GM04504 (cell line): ENCODE measurements around the gene CLCA4.
"Not testable (repeated sequence)": the region's sequence is repeated elsewhere in the genome, so short reads cannot be mapped to it uniquely, and the experiment has no call there.

Experiments used
- DNase-seq: peaks from one replicate; pipeline ENCODE4 v3.0.0-alpha.2; 2012; ENCODE audit warnings: low read depth

Gene CLCA4, protein sequence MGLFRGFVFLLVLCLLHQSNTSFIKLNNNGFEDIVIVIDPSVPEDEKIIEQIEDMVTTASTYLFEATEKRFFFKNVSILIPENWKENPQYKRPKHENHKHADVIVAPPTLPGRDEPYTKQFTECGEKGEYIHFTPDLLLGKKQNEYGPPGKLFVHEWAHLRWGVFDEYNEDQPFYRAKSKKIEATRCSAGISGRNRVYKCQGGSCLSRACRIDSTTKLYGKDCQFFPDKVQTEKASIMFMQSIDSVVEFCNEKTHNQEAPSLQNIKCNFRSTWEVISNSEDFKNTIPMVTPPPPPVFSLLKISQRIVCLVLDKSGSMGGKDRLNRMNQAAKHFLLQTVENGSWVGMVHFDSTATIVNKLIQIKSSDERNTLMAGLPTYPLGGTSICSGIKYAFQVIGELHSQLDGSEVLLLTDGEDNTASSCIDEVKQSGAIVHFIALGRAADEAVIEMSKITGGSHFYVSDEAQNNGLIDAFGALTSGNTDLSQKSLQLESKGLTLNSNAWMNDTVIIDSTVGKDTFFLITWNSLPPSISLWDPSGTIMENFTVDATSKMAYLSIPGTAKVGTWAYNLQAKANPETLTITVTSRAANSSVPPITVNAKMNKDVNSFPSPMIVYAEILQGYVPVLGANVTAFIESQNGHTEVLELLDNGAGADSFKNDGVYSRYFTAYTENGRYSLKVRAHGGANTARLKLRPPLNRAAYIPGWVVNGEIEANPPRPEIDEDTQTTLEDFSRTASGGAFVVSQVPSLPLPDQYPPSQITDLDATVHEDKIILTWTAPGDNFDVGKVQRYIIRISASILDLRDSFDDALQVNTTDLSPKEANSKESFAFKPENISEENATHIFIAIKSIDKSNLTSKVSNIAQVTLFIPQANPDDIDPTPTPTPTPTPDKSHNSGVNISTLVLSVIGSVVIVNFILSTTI

DNA sequence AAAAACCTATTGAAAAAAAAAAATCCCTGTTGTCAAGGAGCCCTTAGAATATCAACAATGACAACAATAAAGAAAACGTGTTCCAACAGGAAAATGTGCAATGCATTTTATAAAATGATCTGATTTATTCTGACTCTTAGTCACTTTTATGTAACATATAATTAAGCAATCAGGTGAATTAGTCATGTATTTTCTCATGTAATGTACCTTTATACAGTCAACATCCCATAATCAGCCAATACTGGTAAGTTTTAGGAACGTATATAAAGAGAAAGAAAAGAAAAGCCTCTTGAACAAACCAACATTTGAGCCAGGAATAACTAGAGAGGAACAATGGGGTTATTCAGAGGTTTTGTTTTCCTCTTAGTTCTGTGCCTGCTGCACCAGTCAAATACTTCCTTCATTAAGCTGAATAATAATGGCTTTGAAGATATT lies at the start of gene CLCA4:
CLCA4 (plus strand) TSS at position 292 of the 435 bp plus-strand sequence; CDS start at position 334, 42 bp downstream.
- no peak for DNase-seq

GRCh38 chr1:86498281-86498680 lies 48.6 kb upstream of the CLCA4 start:
- DNase-seq, result no peak

GRCh38 chr1:86499987-86500593 lies 46.8 kb upstream of the CLCA4 start:
- no peak for DNase-seq

- no peak for DNase-seq
These were observed 46.2 kb upstream of the CLCA4 start for GRCh38 chr1:86500714-86501113.

- not testable (repeated sequence) for DNase-seq
These were observed 44.7 kb upstream of the CLCA4 start for GRCh38 chr1:86502125-86502646.

- no peak for DNase-seq
These were observed 44.0 kb upstream of the CLCA4 start for GRCh38 chr1:86502721-86503405.

DNA sequence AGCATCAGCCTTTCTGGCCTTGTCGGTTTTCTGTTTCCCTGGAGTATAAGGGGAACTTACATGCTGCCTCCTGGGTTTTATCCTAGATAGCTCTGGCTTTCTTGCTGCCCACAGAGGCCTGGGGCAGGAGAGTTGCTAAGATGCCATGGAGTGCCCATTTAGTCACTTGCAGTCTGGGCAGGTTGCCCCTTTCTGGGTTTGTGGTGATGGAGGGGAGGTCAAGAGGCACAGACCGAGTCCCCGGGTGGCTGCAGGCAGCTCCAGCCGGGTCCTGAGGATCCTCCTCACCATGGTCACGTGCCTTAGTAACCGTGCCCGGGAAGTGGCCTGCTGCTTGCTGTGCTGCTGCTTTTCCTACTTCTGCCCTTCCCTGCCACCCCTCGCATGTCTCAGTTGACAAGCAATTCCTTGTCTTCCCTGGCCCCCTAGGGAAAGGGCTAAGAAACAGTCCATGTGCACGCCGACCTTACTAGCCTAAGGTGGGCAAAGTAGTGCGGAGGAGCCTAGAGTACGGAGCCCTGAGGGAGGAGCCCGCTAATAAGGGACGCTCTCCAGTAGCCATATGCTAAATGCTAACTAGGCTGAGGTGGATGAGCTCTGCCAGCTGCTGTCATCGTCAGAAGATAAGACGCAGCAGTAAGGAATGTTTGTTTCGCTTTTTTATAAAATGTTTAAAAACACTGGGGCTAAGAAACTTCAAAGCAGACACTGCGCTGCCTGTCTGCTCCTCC lies 43.3 kb upstream of the CLCA4 start:
- DNase-seq, result no peak

- DNase-seq, result no peak
These were observed 42.8 kb upstream of the CLCA4 start for GRCh38 chr1:86504137-86504479.

DNA sequence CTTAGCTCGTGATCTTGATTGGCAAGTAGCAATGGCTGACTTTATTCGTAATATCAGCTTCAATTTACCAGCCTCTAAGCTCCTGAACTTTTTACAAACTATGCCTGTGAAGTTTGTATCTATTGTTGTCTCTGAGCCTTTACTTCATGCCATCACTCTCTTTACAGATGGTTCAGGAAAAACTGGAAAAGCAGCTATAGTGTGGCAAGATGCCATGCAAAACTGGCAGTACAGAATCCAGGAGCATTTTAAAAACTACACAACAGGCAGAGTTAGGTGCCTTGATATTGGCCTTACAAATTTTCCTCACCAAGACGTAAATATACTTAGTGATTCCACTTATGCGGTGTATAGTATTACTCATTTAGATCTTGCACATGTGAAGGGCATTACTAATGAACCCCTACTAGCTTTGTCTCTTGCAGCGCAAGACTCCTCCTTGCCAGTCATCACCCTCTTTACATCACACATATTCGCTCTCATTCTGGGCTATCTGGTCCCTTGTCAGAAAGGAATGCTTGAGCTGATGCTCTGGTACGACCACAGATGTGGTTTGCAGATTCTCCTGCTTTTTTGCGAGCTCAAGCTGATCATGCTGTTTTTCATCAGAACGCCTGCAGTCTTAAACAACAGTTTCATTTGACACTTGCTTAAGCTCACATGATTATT lies 41.8 kb upstream of the CLCA4 start:
- DNase-seq, result no peak

- DNase-seq, result no peak
These were observed 41.3 kb upstream of the CLCA4 start for GRCh38 chr1:86505564-86505902.

DNA sequence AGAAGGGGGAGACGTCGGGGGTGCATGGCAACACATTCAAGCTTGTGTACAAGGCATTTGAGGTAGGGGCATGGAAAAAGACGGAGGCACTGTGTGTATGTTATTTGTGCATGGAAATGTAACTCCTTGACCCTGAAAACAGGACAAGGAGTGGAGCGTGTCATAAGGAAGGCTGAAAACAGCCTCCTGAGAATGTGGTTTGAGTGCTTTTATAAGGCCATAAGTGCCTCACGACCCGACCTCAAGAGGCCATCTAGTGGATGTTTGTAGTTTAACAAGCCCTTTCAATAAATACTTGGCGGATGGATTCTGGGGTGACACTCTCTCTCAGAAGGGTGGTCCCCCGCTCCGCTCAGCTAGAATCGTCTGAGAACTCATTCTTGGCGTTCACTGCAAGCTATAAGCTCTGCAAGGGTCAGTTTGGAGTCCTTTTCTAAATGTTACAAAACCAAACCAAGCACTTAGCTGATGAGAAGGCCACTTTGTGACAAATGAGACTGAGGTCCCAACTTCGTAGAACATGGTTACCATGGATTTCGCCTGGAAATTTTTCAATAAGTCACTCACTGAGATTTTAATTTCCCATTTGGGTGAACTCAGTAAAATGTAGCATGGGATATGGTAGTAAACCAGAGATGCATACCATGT lies 38.8 kb upstream of the CLCA4 start:
- no peak for DNase-seq

DNA sequence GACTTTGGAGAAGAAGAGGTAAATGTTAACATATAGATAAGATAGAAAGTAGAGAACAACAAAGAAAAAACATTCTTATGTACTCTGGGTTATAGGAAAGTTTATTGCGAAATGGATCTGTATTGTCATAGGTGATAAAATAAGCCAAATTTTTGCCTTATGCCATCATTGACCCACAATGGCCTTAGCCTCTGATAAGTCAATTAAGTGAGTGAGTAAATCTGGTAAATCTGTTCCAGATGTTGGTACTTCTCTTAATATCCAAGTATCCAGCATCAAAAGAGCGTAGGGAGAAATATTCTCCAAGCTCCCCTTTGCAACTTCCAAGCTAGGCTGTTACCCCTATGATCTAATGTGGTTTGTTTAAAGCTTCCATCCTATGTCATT lies 38.3 kb upstream of the CLCA4 start:
- no peak for DNase-seq

- DNase-seq, result no peak
These were observed 31.3 kb upstream of the CLCA4 start for GRCh38 chr1:86515597-86515996.

DNA sequence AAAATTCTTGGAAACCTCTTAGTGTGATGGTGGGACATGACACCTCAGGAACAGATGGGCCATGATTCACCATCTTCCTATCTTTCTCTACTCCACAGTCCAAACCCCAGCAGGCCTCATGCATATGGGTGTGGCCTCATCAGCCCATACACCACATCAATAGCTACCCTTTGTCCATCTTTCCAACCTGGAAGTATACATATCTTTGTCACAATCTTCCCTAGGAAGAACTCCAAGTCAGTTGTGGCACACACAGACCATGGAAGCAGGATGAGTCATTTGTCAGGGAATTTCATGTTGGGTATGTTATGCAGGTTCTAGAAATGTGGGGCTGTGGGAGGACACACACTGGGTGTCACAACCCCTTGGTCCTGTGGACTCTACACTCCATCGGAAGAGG lies 30.5 kb upstream of the CLCA4 start:
- DNase-seq, result no peak

- no peak for DNase-seq
These were observed 29.5 kb upstream of the CLCA4 start for GRCh38 chr1:86517336-86517735.

- DNase-seq, result no peak
These were observed 25.9 kb upstream of the CLCA4 start for GRCh38 chr1:86520789-86521521.

- no peak for DNase-seq
These were observed 25.4 kb upstream of the CLCA4 start for GRCh38 chr1:86521522-86521891.

- no peak for DNase-seq
These were observed 24.6 kb upstream of the CLCA4 start for GRCh38 chr1:86522240-86522639.

DNA sequence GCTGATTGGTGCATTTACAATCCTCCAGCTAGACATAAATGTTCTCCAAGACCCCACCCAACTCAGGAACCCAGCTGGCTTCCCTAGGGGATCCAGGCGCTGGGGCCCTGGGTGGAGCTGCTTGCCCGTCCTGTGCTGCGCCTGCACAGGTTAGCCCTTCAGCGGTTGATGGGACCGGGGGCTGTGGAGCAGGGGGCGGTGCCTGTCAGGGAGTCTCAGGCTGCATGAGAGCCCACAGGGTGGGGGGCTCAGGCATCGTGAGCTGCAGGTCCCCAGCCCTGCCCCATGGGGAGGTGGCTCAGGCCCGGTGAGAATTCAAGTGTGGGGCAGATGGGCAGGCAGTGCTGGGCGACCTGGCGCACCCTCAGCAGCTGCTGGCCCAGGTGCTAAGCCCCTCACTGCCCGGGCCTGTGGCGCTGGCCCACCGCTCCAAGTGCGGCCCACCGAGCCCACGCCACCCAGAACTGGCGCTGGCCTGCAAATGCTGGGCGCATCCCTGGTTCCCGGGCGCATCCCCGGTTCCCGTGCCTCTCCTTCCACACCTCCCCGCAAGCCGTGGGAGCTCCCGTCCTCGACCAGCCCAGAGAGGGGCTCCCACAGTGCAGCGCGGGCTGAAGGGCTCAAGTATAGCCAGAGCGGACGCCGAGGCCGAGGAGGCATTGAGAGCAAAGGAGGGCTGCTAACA lies 23.1 kb upstream of the CLCA4 start:
- no peak for DNase-seq
